Measurements from ENCODE around the gene CCDC187.

DNA sequence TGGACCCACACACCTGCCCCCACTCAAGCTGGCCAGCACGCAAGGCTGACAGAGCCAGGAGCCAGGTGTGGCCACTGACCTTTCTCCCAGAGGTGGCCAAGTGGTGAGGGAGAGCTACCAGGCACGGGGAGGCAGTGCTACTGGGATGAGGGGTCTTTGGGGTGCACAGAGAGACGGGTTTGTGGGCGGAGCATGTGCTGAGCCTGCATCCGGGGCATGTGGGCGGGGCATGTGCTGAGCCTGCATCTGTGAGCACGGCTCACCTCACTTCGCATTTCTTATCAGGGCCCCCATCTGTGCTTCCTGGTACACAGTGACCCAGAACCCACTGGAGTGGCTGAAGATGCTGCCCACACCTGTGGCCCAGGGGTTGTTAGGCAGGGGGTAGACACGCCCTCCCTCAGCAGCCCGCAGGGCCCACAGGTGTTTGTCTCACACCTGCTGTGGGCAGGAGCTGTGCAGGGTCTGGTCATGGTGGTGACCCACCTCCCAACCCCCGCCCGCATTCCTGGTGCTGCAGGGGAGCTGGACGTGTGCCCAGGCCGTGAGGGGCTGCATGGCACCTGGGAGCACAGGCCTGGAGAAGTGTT lies 21.5 kb downstream of the CCDC187 start:
- TF ChIP-seq YY1 (IDR thresholded peaks at IDR 0.05; ENCODE audit: insufficient read depth, insufficient read length) = no peak
- no peak for TF ChIP-seq ZNF274 (IDR thresholded peaks at IDR 0.05; ENCODE audit: low read depth, low read length)
- TF ChIP-seq SUZ12 (IDR thresholded peaks at IDR 0.05; ENCODE audit: extremely low read depth, insufficient read depth, insufficient read length) = no peak

Data from NT2/D1 (cell line).